HG03280 (cell line): ENCODE data around the gene SFTPA1.
"Not testable (repeated sequence)": the region's sequence is repeated elsewhere in the genome, so short reads cannot be mapped to it uniquely, and the experiment has no call there.

Source experiments
- ATAC-seq: cut with Tn5 transposase; IDR thresholded peaks from one replicate; pipeline ENCODE4 v1.9.1; 2021; ENCODE audit warnings: mild to moderate bottlenecking, moderate library complexity; ENCODE audit not compliant: unreplicated experiment

The SFTPA1 gene

GRCh38 chr10:79610601-79611191 lies at the start of gene SFTPA1:
Gene SFTPA1 (plus strand): TSS chr10:79610939. CDS start chr10:79611826, 887 bp downstream.
- no peak for ATAC-seq

GRCh38 chr10:79561257-79561656 lies 49.5 kb upstream of the SFTPA1 start:
- no peak for ATAC-seq

- peak; percentile 80 for ATAC-seq
Observed at GRCh38 chr10:79562135-79562756, 48.5 kb upstream of the SFTPA1 start.

GRCh38 chr10:79563426-79563825 lies 47.3 kb upstream of the SFTPA1 start:
- ATAC-seq: no peak

GRCh38 chr10:79570624-79571023 lies 40.1 kb upstream of the SFTPA1 start:
- not testable (repeated sequence) for ATAC-seq

GRCh38 chr10:79579361-79579760 lies 31.4 kb upstream of the SFTPA1 start:
- ATAC-seq: no peak

- ATAC-seq: no peak
Observed at GRCh38 chr10:79581044-79581443, 29.7 kb upstream of the SFTPA1 start.

GRCh38 chr10:79582096-79582495 lies 28.6 kb upstream of the SFTPA1 start:
- no peak for ATAC-seq

GRCh38 chr10:79582954-79583353 lies 27.8 kb upstream of the SFTPA1 start:
- not testable (repeated sequence) for ATAC-seq

- no peak for ATAC-seq
Observed at GRCh38 chr10:79583488-79584024, 27.2 kb upstream of the SFTPA1 start.

- ATAC-seq: no peak
Observed at GRCh38 chr10:79585870-79586527, 24.7 kb upstream of the SFTPA1 start.

- no peak for ATAC-seq
Observed at GRCh38 chr10:79586933-79587332, 23.8 kb upstream of the SFTPA1 start.

- ATAC-seq: no peak
Observed at GRCh38 chr10:79588800-79589199, 21.9 kb upstream of the SFTPA1 start.

- no peak for ATAC-seq
Observed at GRCh38 chr10:79593377-79593776, 17.4 kb upstream of the SFTPA1 start.

GRCh38 chr10:79594565-79594964 lies 16.2 kb upstream of the SFTPA1 start:
- ATAC-seq: not testable (repeated sequence)

GRCh38 chr10:79595510-79595909 lies 15.2 kb upstream of the SFTPA1 start:
- no peak for ATAC-seq

GRCh38 chr10:79599644-79600043 lies 11.1 kb upstream of the SFTPA1 start:
- not testable (repeated sequence) for ATAC-seq

GRCh38 chr10:79601939-79602338 lies 8.8 kb upstream of the SFTPA1 start:
- no peak for ATAC-seq

GRCh38 chr10:79602953-79603352 lies 7.8 kb upstream of the SFTPA1 start:
- ATAC-seq: no peak

GRCh38 chr10:79604294-79604693 lies 6.4 kb upstream of the SFTPA1 start:
- no peak for ATAC-seq

- no peak for ATAC-seq
Observed at GRCh38 chr10:79605308-79605707, 5.4 kb upstream of the SFTPA1 start.
